ENCODE measurements around the gene BACH2. TPM values are rescaled to one million over a fixed set of nuclear protein-coding genes. Genes with fewer than 3 reads are reported as not detected.

BACH2 gene
- polyA plus RNA-seq, 1 experiment = 0.10 TPM

DNA sequence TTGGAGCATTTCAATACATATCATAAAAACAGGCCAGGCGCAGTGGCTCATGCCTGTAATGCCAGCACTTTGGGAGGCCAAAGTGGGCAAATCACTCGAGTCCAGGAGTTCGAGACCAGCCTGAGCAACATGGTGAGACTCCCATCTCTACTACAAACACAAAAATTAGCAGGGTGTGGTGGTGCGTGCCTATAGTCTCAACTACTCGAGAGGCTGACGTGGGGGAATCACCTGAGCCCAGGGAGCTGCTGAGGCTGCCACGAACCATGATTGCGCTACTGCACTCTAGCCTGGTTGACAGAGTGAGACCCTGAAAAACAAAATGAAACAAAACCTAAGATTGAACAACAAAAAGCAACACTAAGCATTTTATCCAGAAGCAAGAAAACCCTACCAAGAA is 47.2 kb downstream of the BACH2 start:
- TF ChIP-seq, protein P1, sequence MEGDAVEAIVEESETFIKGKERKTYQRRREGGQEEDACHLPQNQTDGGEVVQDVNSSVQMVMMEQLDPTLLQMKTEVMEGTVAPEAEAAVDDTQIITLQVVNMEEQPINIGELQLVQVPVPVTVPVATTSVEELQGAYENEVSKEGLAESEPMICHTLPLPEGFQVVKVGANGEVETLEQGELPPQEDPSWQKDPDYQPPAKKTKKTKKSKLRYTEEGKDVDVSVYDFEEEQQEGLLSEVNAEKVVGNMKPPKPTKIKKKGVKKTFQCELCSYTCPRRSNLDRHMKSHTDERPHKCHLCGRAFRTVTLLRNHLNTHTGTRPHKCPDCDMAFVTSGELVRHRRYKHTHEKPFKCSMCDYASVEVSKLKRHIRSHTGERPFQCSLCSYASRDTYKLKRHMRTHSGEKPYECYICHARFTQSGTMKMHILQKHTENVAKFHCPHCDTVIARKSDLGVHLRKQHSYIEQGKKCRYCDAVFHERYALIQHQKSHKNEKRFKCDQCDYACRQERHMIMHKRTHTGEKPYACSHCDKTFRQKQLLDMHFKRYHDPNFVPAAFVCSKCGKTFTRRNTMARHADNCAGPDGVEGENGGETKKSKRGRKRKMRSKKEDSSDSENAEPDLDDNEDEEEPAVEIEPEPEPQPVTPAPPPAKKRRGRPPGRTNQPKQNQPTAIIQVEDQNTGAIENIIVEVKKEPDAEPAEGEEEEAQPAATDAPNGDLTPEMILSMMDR (IDR thresholded peaks at IDR 0.05; ENCODE audit: insufficient read depth, low read depth, low read length) = no peak
- POLR2A ChIA-PET = no interaction called here

DNA sequence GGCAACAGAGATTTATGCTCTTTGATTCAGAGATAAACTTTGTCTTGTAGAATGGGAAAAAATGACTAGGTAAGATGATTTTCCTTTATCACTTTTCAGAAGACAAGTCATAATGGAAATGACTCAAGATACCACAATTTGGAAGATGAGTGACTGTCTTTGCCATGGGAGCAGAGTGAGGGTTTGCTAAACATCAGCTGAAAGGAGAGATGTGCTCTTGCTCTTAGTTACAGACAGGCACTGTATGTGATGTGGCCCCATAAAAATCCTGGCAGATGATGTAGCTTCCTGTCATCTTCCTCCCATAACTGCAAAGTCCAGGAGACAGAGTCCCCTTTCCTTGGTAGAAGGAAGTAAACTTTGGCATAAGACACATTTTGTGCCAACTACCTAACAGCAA is 47.6 kb downstream of the BACH2 start:
- H3K4me3 ChIP-seq (ENCODE audit: low read depth, low read length) = no peak overlapping the region
- TF ChIP-seq, protein P1 (IDR thresholded peaks at IDR 0.05; ENCODE audit: insufficient read depth, low read depth, low read length) = no peak
- H3K36me3 ChIP-seq (ENCODE audit: control insufficient read depth, insufficient read depth, low read length) = no peaks in the 10 kb centered on the region
- DNase-seq (ENCODE audit: low read depth) = no peak
- ChIA-PET POLR2A (no interaction called here), CTCF (no interaction called here)
- no peaks in the 10 kb centered on the region for H3K27me3 ChIP-seq (ENCODE audit: control insufficient read depth, insufficient read depth, low read length)

More for the DNA sequence above, 47.2 kb downstream of the BACH2 start:
- no peak for DNase-seq (ENCODE audit: low read depth)
- Histone ChIP-seq H3K36me3 (ENCODE audit: control insufficient read depth, insufficient read depth, low read length) (no peaks in the 10 kb centered on the region), H3K4me3 (ENCODE audit: low read depth, low read length) (no peak overlapping the region), H3K27me3 (ENCODE audit: control insufficient read depth, insufficient read depth, low read length) (no peaks in the 10 kb centered on the region)
- CTCF ChIA-PET = no interaction called here

DNA sequence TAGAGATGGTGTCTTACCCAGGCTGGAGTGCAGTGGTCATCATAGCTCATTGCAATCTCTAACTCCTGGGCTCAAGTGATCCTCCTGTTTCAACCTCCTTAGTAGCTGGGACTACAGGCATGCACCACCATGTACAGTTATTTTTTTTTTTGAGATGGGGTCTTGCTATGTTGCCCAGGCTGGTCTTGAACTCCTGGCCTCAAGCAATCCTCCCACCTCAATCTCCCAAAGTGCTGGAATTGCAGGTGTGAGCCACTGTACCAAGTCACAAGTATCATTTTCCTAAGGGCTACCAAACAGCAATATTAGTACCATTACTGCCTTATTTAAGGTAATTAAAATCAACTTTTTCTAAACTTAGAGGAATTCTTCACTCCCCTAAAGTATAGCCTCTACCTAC is 49.4 kb downstream of the BACH2 start:
- Histone ChIP-seq H3K27me3 (ENCODE audit: control insufficient read depth, insufficient read depth, low read length) (no peaks in the 10 kb centered on the region), H3K4me3 (ENCODE audit: low read depth, low read length) (no peak overlapping the region), H3K36me3 (ENCODE audit: control insufficient read depth, insufficient read depth, low read length) (no peaks in the 10 kb centered on the region)
- POLR2A ChIA-PET = no interaction called here
- TF ChIP-seq, protein P1 (IDR thresholded peaks at IDR 0.05; ENCODE audit: insufficient read depth, low read depth, low read length) = no peak
- CTCF ChIA-PET = interaction anchor here (0.6 kb wide), 1 partner anchor 309 kb away, joined by 3 read pairs; no protein-coding TSS in a partner anchor
- no peak for DNase-seq (ENCODE audit: low read depth)

DNA sequence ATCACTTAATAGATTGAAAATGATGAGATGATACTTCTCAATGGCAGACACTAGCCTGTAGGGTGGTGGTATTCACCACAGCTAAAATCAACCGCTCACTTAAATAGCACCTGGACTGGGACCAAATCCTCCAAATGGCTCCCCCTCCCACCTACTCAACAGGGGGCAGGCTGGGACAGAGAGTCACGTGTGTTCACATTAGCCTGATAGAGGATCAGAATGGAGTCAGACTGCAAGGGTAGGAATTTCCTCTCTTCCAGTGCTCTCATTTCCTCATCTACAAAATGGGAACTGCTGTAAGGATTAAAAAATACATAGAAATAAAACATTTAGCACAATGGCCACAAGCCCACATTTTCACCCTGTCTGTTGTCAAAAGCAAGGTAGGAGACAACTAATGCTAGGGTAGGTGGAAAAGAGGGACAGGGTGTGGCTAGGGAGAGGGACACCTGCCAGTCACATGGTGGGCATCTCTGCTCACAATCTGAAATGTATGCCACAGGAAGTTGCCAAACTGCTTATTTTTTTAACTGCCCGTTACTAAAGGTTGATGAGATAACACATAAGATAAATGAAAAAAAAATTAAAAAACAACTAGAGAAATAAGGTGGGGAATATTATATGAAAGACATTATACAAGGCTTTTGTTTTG is 55.3 kb downstream of the BACH2 start:
- POLR2A ChIA-PET = no interaction called here
- no peaks in the 10 kb centered on the region; the same call in 1 of the 2 replicates for H3K27me3 ChIP-seq (ENCODE audit: control insufficient read depth, insufficient read depth, low read length)
- CTCF ChIA-PET = interaction anchor here (0.6 kb wide), 1 partner anchor 1236 kb away, joined by 3 read pairs; no protein-coding TSS in a partner anchor
- H3K4me3 ChIP-seq (ENCODE audit: low read depth, low read length) = no peak overlapping the region
- DNase-seq (ENCODE audit: low read depth) = no peak
- TF ChIP-seq, protein P1 (IDR thresholded peaks at IDR 0.05; ENCODE audit: insufficient read depth, low read depth, low read length) = no peak
- no peaks in the 10 kb centered on the region for H3K36me3 ChIP-seq (ENCODE audit: control insufficient read depth, insufficient read depth, low read length)

DNA sequence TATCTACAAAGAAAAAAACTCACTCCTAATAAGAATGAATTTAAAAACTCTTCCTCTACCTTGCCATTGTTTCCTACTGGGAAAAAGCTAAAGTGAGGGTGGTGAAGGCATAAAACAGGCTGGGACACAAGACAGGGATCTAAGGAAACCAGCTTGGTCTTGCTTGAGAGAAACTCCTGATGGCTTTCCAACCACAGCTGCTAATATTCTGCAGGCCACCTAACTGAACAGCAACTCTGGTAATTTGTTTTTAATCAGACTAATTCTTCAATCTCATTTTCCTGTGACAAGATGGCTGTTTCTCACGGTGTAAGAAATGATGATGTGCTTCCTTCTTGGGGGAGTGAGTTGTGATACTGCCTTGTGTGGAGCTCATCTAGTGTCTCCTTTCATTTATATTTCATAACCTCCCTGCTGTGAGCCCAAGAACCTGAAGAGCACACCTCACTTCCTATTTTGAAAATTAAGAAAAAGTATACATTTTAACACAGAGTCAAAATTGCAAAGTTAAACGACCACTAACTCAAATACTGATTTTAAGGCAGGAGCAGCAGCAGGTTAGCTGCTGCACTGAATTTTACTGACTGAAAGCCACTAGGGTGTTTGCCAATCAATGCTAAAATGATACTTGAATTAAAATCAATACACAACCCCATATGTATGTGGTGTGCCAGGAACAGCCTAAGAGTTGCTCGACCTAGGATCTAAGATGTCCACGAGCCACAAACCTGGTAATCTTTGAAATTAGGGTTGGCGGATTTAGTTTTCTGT is 58.0 kb downstream of the BACH2 start:
- DNase-seq (ENCODE audit: low read depth) = no peak
- Histone ChIP-seq H3K36me3 (ENCODE audit: control insufficient read depth, insufficient read depth, low read length) (no peaks in the 10 kb centered on the region), H3K27me3 (ENCODE audit: control insufficient read depth, insufficient read depth, low read length) (peaks cover 4% of the 10 kb centered on the region), H3K4me3 (ENCODE audit: low read depth, low read length) (no peak overlapping the region)
- POLR2A ChIA-PET = no interaction called here
- TF ChIP-seq, protein P1 (IDR thresholded peaks at IDR 0.05; ENCODE audit: insufficient read depth, low read depth, low read length) = no peak
- CTCF ChIA-PET = interaction anchor here (1.3 to 1.5 kb wide), 2 partner anchors 9 to 298 kb away, joined by 3 read pairs; no protein-coding TSS in a partner anchor

Data from BJ (cell line).